ENCODE data around the gene ATAD1. TPM values are rescaled to one million over a fixed set of nuclear protein-coding genes. Genes with fewer than 3 reads are reported as not detected.
"Not testable (repeated sequence)": the region's sequence is repeated elsewhere in the genome, so short reads cannot be mapped to it uniquely, and the experiment has no call there.

ATAD1 gene
- total RNA-seq, 1 donor from 2014 or later: 63.2 TPM

GRCh38 chr10:87861566-87861952 is 43.5 kb upstream of the ATAD1 start:
- Histone ChIP-seq H3K4me1 (peaks cover 2% of the 10 kb centered on the region), H3K4me3 (peak overlapping the region; percentile 95), H4K20me1 (ENCODE audit: low read depth) (peaks cover 25% of the 10 kb centered on the region), H3K27me3 (no peaks in the 10 kb centered on the region), H3K4me2 (peak overlapping the region; percentile 87), H3K9ac (no peak overlapping the region), H3K9me3 (ENCODE audit: low read depth) (no peaks in the 10 kb centered on the region), H3F3A (ENCODE audit: low read depth) (peaks cover 32% of the 10 kb centered on the region), H3K36me3 (no peaks in the 10 kb centered on the region), H3K27ac (peak overlapping the region; percentile 31), H2AFZ (replicated peaks) (peak overlapping the region; percentile 70), H3K79me2 (ENCODE audit: low read depth) (peaks cover 25% of the 10 kb centered on the region)
- no peak for TF ChIP-seq CTCF (IDR thresholded peaks at IDR 0.05)
- no peak for TF ChIP-seq EZH2phosphoT487 (IDR thresholded peaks at IDR 0.05)
- TF ChIP-seq EZH2 (IDR thresholded peaks at IDR 0.05): no peak
- peak; percentile 74 for DNase-seq (ENCODE audit: low spot score)
- Mint-ChIP-seq H3K36me3 (peaks cover 4% of the 10 kb centered on the region), H3K4me1 (peaks cover 20% of the 10 kb centered on the region), H3K27ac (peak overlapping the region; percentile 90), H3K4me3 (peak overlapping the region; percentile 99), H3K27me3 (ENCODE audit: insufficient read depth, low read depth) (peaks cover 3% of the 10 kb centered on the region), H3K9me3 (no peaks in the 10 kb centered on the region)

GRCh38 chr10:87860816-87861403 is 42.9 kb upstream of the ATAD1 start:
- H3K27ac Mint-ChIP-seq: no peak overlapping the region
- TF ChIP-seq EZH2 (IDR thresholded peaks at IDR 0.05) (no peak), EZH2phosphoT487 (IDR thresholded peaks at IDR 0.05) (no peak), CTCF (IDR thresholded peaks at IDR 0.05) (no peak)
- peaks cover 32% of the 10 kb centered on the region for H3F3A ChIP-seq (ENCODE audit: low read depth)
- no peak overlapping the region for H3K27ac ChIP-seq
- peaks cover 18% of the 10 kb centered on the region for H4K20me1 ChIP-seq (ENCODE audit: low read depth)
- H3K79me2 ChIP-seq (ENCODE audit: low read depth): peaks cover 19% of the 10 kb centered on the region
- H2AFZ ChIP-seq (replicated peaks): peak overlapping the region; percentile 70
- peak overlapping the region; percentile 95 for H3K4me3 ChIP-seq
- H3K4me2 ChIP-seq: peak overlapping the region; percentile 87
- DNase-seq (ENCODE audit: low spot score): no peak
- H3K36me3 Mint-ChIP-seq: peaks cover 4% of the 10 kb centered on the region
- H3K9ac ChIP-seq: no peak overlapping the region
- no peaks in the 10 kb centered on the region for H3K9me3 ChIP-seq (ENCODE audit: low read depth)
- peaks cover 19% of the 10 kb centered on the region for H3K4me1 Mint-ChIP-seq
- H3K9me3 Mint-ChIP-seq: no peaks in the 10 kb centered on the region
- H3K27me3 Mint-ChIP-seq (ENCODE audit: insufficient read depth, low read depth): peaks cover 3% of the 10 kb centered on the region
- H3K27me3 ChIP-seq: no peaks in the 10 kb centered on the region
- no peaks in the 10 kb centered on the region for H3K4me1 ChIP-seq
- H3K4me3 Mint-ChIP-seq: peak overlapping the region; percentile 99
- H3K36me3 ChIP-seq: no peaks in the 10 kb centered on the region

GRCh38 chr10:87860156-87860795 is 42.2 kb upstream of the ATAD1 start:
- Histone ChIP-seq H3K9ac (no peak overlapping the region), H3K27me3 (no peaks in the 10 kb centered on the region), H3K27ac (no peak overlapping the region), H3K79me2 (ENCODE audit: low read depth) (peaks cover 13% of the 10 kb centered on the region), H3F3A (ENCODE audit: low read depth) (peaks cover 32% of the 10 kb centered on the region), H3K4me1 (no peaks in the 10 kb centered on the region), H3K36me3 (no peaks in the 10 kb centered on the region), H3K9me3 (ENCODE audit: low read depth) (no peaks in the 10 kb centered on the region), H2AFZ (replicated peaks) (no peak overlapping the region), H3K4me2 (no peak overlapping the region), H4K20me1 (ENCODE audit: low read depth) (peaks cover 12% of the 10 kb centered on the region), H3K4me3 (no peak overlapping the region)
- H3K4me3 Mint-ChIP-seq: peak overlapping the region; percentile 54
- TF ChIP-seq CTCF (IDR thresholded peaks at IDR 0.05) (peak; percentile 31), EZH2phosphoT487 (IDR thresholded peaks at IDR 0.05) (no peak)
- H3K27me3 Mint-ChIP-seq (ENCODE audit: insufficient read depth, low read depth): peaks cover 3% of the 10 kb centered on the region
- H3K36me3 Mint-ChIP-seq: peaks cover 4% of the 10 kb centered on the region
- peaks cover 15% of the 10 kb centered on the region for H3K4me1 Mint-ChIP-seq
- DNase-seq (ENCODE audit: low spot score): peak; percentile 9
- H3K27ac Mint-ChIP-seq: peak overlapping the region; percentile 35
- H3K9me3 Mint-ChIP-seq: no peaks in the 10 kb centered on the region

- not testable (repeated sequence) for H3K27me3 ChIP-seq; H3K9ac ChIP-seq; H3K4me3 ChIP-seq; H3K9me3 ChIP-seq (ENCODE audit: low read depth); DNase-seq (ENCODE audit: low spot score); H3K79me2 ChIP-seq (ENCODE audit: low read depth); H4K20me1 ChIP-seq (ENCODE audit: low read depth); H3K4me3 Mint-ChIP-seq; H3K27ac Mint-ChIP-seq; H3F3A ChIP-seq (ENCODE audit: low read depth); H3K4me2 ChIP-seq; H3K9me3 Mint-ChIP-seq; H2AFZ ChIP-seq (replicated peaks); H3K27ac ChIP-seq; H3K4me1 Mint-ChIP-seq; H3K4me1 ChIP-seq; H3K36me3 Mint-ChIP-seq; H3K27me3 Mint-ChIP-seq (ENCODE audit: insufficient read depth, low read depth); H3K36me3 ChIP-seq
These were observed 37.6 kb upstream of the ATAD1 start for GRCh38 chr10:87855665-87856064.

- not testable (repeated sequence) for H2AFZ ChIP-seq (replicated peaks); H3K4me1 Mint-ChIP-seq; H3K79me2 ChIP-seq (ENCODE audit: low read depth); H3K27ac ChIP-seq; H3K9me3 Mint-ChIP-seq; H3K4me3 ChIP-seq; H3K9ac ChIP-seq; H3K4me2 ChIP-seq; H3K9me3 ChIP-seq (ENCODE audit: low read depth); H3K36me3 Mint-ChIP-seq; H3K36me3 ChIP-seq; H3K27me3 Mint-ChIP-seq (ENCODE audit: insufficient read depth, low read depth); H3K27ac Mint-ChIP-seq; DNase-seq (ENCODE audit: low spot score); H3K4me1 ChIP-seq; H3K4me3 Mint-ChIP-seq; H3K27me3 ChIP-seq; H3F3A ChIP-seq (ENCODE audit: low read depth); H4K20me1 ChIP-seq (ENCODE audit: low read depth)
These were observed 37.2 kb upstream of the ATAD1 start for GRCh38 chr10:87855247-87855646.
